SK-N-SH treated with all-trans-retinoic acid at 6 μM for 48 hours (cell line): ENCODE results near the gene FXR2.

Experiments used
- ATAC-seq: fragments of 200-7000 bp; cut with Tn5 transposase; 3 replicates; pipeline ENCODE4 v1.9.1; 2020; ENCODE audit warnings: mild to moderate bottlenecking, moderate library complexity
- ARNTL ChIP-seq: fragments of 450-650 bp; formaldehyde crosslinking; IDR thresholded peaks from 2 replicates; pipeline ENCODE4 v1.5.0; 2020; ENCODE audit warnings: low read depth, mild to moderate bottlenecking, moderate library complexity, borderline replicate concordance
- CSDC2 ChIP-seq: fragments of 250-450 bp; sonication (Bioruptor Pico); IDR thresholded peaks from 2 replicates; pipeline ENCODE4 v1.5.0; 2020; ENCODE audit warnings: mild to moderate bottlenecking, moderate library complexity
- ESRRG ChIP-seq: fragments of 250-450 bp; sonication (Bioruptor Pico); IDR thresholded peaks from 2 replicates; pipeline ENCODE4 v1.6.1; 2021; ENCODE audit warnings: mild to moderate bottlenecking
- GLIS3 ChIP-seq: fragments of 250-450 bp; sonication (Bioruptor Pico); IDR thresholded peaks from 2 replicates; pipeline ENCODE4 v1.5.0; 2020; ENCODE audit warnings: mild to moderate bottlenecking, moderate library complexity
- PPARA ChIP-seq: fragments of 250-450 bp; sonication (Bioruptor Pico); IDR thresholded peaks from 2 replicates; pipeline ENCODE4 v1.5.0; 2020; ENCODE audit warnings: mild to moderate bottlenecking, borderline replicate concordance
- SNAI2 ChIP-seq: fragments of 250-450 bp; sonication (Bioruptor Pico); IDR thresholded peaks from 2 replicates; pipeline ENCODE4 v1.5.0; 2020; ENCODE audit warnings: mild to moderate bottlenecking, moderate library complexity
- TOX ChIP-seq: fragments of 250-450 bp; sonication (Bioruptor Pico); IDR thresholded peaks from 2 replicates; pipeline ENCODE4 v1.8.0; 2021; ENCODE audit warnings: mild to moderate bottlenecking, moderate library complexity, borderline replicate concordance
- ZC3H10 ChIP-seq: fragments of 250-450 bp; sonication (Bioruptor Pico); IDR thresholded peaks from 2 replicates; pipeline ENCODE4 v1.5.1; 2021; ENCODE audit warnings: mild to moderate bottlenecking, moderate library complexity
- ZFP3 ChIP-seq: fragments of 250-450 bp; sonication (Bioruptor Pico); IDR thresholded peaks from 2 replicates; pipeline ENCODE4 v1.5.0; 2020; ENCODE audit warnings: mild to moderate bottlenecking, moderate library complexity
- ZFP30 ChIP-seq: fragments of 450-650 bp; formaldehyde crosslinking; IDR thresholded peaks from 2 replicates; pipeline ENCODE4 v1.5.0; 2022; ENCODE audit warnings: mild to moderate bottlenecking, moderate library complexity
- ZNF565 ChIP-seq: fragments of 450-650 bp; formaldehyde crosslinking; conservative IDR thresholded peaks from 2 replicates; pipeline ENCODE4 v1.5.0; 2020; ENCODE audit warnings: low read depth, mild to moderate bottlenecking, moderate library complexity
- ZNF70 ChIP-seq: fragments of 450-650 bp; formaldehyde crosslinking; IDR thresholded peaks from 2 replicates; pipeline ENCODE4 v1.5.0; 2020; ENCODE audit warnings: mild to moderate bottlenecking, moderate library complexity
- ZNF8 ChIP-seq: fragments of 450-650 bp; formaldehyde crosslinking; IDR thresholded peaks from 2 replicates; pipeline ENCODE4 v1.5.0; 2020; ENCODE audit warnings: mild to moderate bottlenecking, moderate library complexity
- TF ChIP-seq, protein P1 (sequence below): fragments of 250-450 bp; sonication (Bioruptor Pico); IDR thresholded peaks from 2 replicates; pipeline ENCODE4 v1.5.1; 2020; ENCODE audit warnings: low read depth, mild to moderate bottlenecking, moderate library complexity
- TF ChIP-seq, protein P2 (sequence below): fragments of 250-450 bp; sonication (Bioruptor Pico); IDR thresholded peaks from 2 replicates; pipeline ENCODE4 v1.5.0; 2020; ENCODE audit warnings: mild to moderate bottlenecking, moderate library complexity
- TF ChIP-seq, protein P3 (sequence below): fragments of 250-450 bp; sonication (Bioruptor Pico); IDR thresholded peaks from 2 replicates; pipeline ENCODE4 v1.8.0; 2020; ENCODE audit warnings: mild to moderate bottlenecking, moderate library complexity, borderline replicate concordance

FXR2 gene

GRCh38 chr17:7548585-7549400 is 65.9 kb downstream of the FXR2 start, which contains the start of gene TNFSF12:
Gene TNFSF12 (plus strand): TSS chr17:7549058. CDS start chr17:7549154, 96 bp downstream.
- TF ChIP-seq, protein P1, sequence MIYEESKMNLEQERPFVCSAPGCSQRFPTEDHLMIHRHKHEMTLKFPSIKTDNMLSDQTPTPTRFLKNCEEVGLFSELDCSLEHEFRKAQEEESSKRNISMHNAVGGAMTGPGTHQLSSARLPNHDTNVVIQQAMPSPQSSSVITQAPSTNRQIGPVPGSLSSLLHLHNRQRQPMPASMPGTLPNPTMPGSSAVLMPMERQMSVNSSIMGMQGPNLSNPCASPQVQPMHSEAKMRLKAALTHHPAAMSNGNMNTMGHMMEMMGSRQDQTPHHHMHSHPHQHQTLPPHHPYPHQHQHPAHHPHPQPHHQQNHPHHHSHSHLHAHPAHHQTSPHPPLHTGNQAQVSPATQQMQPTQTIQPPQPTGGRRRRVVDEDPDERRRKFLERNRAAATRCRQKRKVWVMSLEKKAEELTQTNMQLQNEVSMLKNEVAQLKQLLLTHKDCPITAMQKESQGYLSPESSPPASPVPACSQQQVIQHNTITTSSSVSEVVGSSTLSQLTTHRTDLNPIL (CRISPR knock-in tag): no peak
- TF ChIP-seq ZFP30 (CRISPR knock-in tag) (no peak), ZNF8 (CRISPR knock-in tag) (no peak), ARNTL (no peak), PPARA (no peak), TOX (CRISPR knock-in tag) (no peak), ZFP3 (CRISPR knock-in tag) (no peak), ZNF565 (no peak), ESRRG (CRISPR knock-in tag) (no peak), CSDC2 (no peak), ZC3H10 (CRISPR knock-in tag) (no peak)
- TF ChIP-seq, protein P2, sequence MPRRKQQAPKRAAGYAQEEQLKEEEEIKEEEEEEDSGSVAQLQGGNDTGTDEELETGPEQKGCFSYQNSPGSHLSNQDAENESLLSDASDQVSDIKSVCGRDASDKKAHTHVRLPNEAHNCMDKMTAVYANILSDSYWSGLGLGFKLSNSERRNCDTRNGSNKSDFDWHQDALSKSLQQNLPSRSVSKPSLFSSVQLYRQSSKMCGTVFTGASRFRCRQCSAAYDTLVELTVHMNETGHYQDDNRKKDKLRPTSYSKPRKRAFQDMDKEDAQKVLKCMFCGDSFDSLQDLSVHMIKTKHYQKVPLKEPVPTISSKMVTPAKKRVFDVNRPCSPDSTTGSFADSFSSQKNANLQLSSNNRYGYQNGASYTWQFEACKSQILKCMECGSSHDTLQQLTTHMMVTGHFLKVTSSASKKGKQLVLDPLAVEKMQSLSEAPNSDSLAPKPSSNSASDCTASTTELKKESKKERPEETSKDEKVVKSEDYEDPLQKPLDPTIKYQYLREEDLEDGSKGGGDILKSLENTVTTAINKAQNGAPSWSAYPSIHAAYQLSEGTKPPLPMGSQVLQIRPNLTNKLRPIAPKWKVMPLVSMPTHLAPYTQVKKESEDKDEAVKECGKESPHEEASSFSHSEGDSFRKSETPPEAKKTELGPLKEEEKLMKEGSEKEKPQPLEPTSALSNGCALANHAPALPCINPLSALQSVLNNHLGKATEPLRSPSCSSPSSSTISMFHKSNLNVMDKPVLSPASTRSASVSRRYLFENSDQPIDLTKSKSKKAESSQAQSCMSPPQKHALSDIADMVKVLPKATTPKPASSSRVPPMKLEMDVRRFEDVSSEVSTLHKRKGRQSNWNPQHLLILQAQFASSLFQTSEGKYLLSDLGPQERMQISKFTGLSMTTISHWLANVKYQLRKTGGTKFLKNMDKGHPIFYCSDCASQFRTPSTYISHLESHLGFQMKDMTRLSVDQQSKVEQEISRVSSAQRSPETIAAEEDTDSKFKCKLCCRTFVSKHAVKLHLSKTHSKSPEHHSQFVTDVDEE: no peak
- TF ChIP-seq, protein P3, sequence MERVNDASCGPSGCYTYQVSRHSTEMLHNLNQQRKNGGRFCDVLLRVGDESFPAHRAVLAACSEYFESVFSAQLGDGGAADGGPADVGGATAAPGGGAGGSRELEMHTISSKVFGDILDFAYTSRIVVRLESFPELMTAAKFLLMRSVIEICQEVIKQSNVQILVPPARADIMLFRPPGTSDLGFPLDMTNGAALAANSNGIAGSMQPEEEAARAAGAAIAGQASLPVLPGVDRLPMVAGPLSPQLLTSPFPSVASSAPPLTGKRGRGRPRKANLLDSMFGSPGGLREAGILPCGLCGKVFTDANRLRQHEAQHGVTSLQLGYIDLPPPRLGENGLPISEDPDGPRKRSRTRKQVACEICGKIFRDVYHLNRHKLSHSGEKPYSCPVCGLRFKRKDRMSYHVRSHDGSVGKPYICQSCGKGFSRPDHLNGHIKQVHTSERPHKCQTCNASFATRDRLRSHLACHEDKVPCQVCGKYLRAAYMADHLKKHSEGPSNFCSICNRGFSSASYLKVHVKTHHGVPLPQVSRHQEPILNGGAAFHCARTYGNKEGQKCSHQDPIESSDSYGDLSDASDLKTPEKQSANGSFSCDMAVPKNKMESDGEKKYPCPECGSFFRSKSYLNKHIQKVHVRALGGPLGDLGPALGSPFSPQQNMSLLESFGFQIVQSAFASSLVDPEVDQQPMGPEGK (CRISPR knock-in tag): no peak
- peak; percentile 87 for ATAC-seq

GRCh38 chr17:7544911-7545310 is 69.8 kb downstream of the FXR2 start:
- TF ChIP-seq ARNTL (no peak), ZFP30 (CRISPR knock-in tag) (no peak), SNAI2 (CRISPR knock-in tag) (no peak), ZNF8 (CRISPR knock-in tag) (no peak), GLIS3 (CRISPR knock-in tag) (no peak), TOX (CRISPR knock-in tag) (no peak), ZC3H10 (CRISPR knock-in tag) (no peak), ZNF70 (CRISPR knock-in tag) (no peak)
- TF ChIP-seq, protein P3 (CRISPR knock-in tag): no peak
- TF ChIP-seq, protein P2: no peak
- TF ChIP-seq, all 23 proteins: peak for 0
- ATAC-seq: no peak
